GM08714 (cell line): ENCODE data around the gene RUNDC3A.
"Not testable (repeated sequence)": the region's sequence is repeated elsewhere in the genome, so short reads cannot be mapped to it uniquely, and the experiment has no call there.

Experiments
- H3K4me3 ChIP-seq: fragments of 200-500 bp; sonication (Bioruptor generic); 2 replicates; pipeline ENCODE4 v1.5.1; 2014; ENCODE audit warnings: mild to moderate bottlenecking, low read length, inconsistent platforms
- ZNF274 ChIP-seq: IDR thresholded peaks from 2 replicates; pipeline ENCODE4 v1.6.1; 2012; ENCODE audit warnings: mild to moderate bottlenecking, low read depth, low read length

RUNDC3A gene

GRCh38 chr17:44361292-44362260 is 53.2 kb downstream of the RUNDC3A start:
- no peak for TF ChIP-seq ZNF274
- H3K4me3 ChIP-seq = no peak overlapping the region

GRCh38 chr17:44362459-44362948 is 54.1 kb downstream of the RUNDC3A start:
- no peak overlapping the region; the same call in 1 of the 2 replicates for H3K4me3 ChIP-seq
- TF ChIP-seq ZNF274 = no peak

- H3K4me3 ChIP-seq = peak overlapping the region; percentile 71
Observed at GRCh38 chr17:44362949-44363612, 54.7 kb downstream of the RUNDC3A start.

GRCh38 chr17:44363613-44364159 is 55.3 kb downstream of the RUNDC3A start, which contains the start of gene FAM171A2:
FAM171A2 (minus strand) TSS chr17:44363853; CDS start chr17:44363714, 139 bp downstream.
- TF ChIP-seq ZNF274 = no peak
- peak within 1 kb of the TSS; percentile 71 for H3K4me3 ChIP-seq

More at GRCh38 chr17:44362949-44363612, 54.7 kb downstream of the RUNDC3A start:
- no peak for TF ChIP-seq ZNF274

GRCh38 chr17:44365051-44365450 is 56.6 kb downstream of the RUNDC3A start:
- H3K4me3 ChIP-seq = not testable (repeated sequence)

- TF ChIP-seq ZNF274 = no peak
Observed at GRCh38 chr17:44367231-44367979, 59.0 kb downstream of the RUNDC3A start.

More at GRCh38 chr17:44367231-44367979, 59.0 kb downstream of the RUNDC3A start:
- no peak overlapping the region for H3K4me3 ChIP-seq
